ENCODE measurements around the gene PURA. TPM values are rescaled to one million over a fixed set of nuclear protein-coding genes. Genes with fewer than 3 reads are reported as not detected.

PURA gene
- total and polyA plus RNA-seq, 2 experiments from 2014 or later = 10.7 to 30.6 TPM

DNA sequence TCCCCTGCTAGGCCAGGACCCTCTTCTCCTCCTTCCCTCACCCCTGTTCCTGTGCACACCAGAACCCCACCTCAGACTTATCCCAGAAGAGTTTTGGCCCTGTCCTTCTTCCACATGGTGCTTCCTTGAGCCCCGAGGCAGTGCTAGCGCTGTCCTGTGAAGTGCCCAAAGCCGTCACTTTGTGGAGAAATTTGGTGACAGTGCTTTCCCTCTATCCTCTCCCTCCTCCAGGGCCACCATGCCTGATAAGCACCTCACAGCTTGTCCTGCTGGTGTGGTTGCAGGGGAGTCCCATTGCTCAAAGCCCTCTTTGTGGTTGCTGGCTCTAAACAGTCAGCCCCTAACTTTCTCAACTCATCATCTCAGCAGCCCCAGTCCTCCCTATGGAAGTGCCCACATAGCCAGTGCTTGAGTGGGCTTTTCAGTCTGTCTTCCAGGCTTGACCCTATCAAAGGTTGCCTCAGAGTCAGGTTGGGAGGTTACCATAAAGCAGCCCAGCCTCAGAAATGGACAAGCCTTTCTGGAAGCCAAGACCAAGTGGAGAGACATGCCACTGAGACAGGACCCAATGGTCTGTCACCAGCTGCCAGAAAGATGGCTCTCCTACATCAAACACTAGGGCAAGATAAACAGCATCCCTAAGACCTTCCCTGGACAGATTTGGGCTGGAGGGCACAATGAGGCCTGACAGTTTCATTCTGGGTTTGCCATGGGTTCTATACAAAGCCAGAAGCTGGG, 29.8 kb downstream of the PURA start:
- Histone ChIP-seq H4K20me1 (ENCODE audit: insufficient read depth) (peaks cover 20% of the 10 kb centered on the region), H3K27me3 (replicated peaks; ENCODE audit: insufficient read depth) (no peaks in the 10 kb centered on the region)

DNA sequence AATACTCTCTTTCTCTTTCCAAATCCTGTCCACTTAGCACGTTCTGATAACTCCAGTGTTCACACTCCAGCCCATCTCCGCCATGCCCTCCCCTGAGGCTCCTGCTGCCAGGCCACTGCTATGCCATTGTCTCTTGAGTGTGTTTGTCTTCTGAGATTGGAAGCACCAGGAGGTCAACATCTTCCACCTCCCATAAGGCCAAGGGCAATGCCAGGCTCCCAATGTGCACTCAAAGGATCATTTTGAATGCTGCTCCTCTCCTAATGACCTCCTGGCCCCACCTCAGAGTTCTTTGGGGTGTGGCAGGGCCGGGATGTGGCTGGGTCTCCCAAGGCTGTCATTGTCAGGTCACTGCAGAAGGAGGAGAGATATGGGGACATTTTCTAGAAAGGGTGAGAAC, 31.3 kb downstream of the PURA start:
- in situ Hi-C loops (cut with MboI) = no loop called here
- no peak overlapping the region for H3K9ac ChIP-seq
- H3K9me2 ChIP-seq (ENCODE audit: insufficient read depth) = no peaks in the 10 kb centered on the region
- H3K79me2 ChIP-seq (ENCODE audit: insufficient read depth) = peaks cover 52% of the 10 kb centered on the region
- TF ChIP-seq EZH2phosphoT487 (IDR thresholded peaks at IDR 0.05; ENCODE audit: insufficient read depth, low read depth) (no peak), EZH2 (IDR thresholded peaks at IDR 0.05; ENCODE audit: insufficient read depth, poor library complexity, severe bottlenecking) (no peak)
- no peak overlapping the region for H2AFZ ChIP-seq
- H3K27me3 ChIP-seq (replicated peaks; ENCODE audit: insufficient read depth) = no peaks in the 10 kb centered on the region
- no peak for DNase-seq
- 67 to 69% methylated on average over 3 of the region's 3 CpGs for WGBS, 2 experiments (ENCODE audit: low coverage in 1 of 2, low lambda C conversion rate in 2 of 2, missing lambda C conversion rate in 2 of 2)
- H3F3A ChIP-seq (ENCODE audit: insufficient read depth) = peaks cover 15% of the 10 kb centered on the region; the same call in 1 of the 2 replicates
- peaks cover 15% of the 10 kb centered on the region for H4K20me1 ChIP-seq (ENCODE audit: insufficient read depth)
- peaks cover 17% of the 10 kb centered on the region for H3K4me1 ChIP-seq (ENCODE audit: insufficient read depth)
- H3K4me2 ChIP-seq (ENCODE audit: unreplicated experiment) = no peak overlapping the region
- peak overlapping the region; percentile 63; the same call in 1 of the 2 replicates for H3K4me3 ChIP-seq
- no peaks in the 10 kb centered on the region for H3K9me3 ChIP-seq (ENCODE audit: low read depth)
- no peak overlapping the region for H3K27ac ChIP-seq
- no peaks in the 10 kb centered on the region for H3K36me3 ChIP-seq (ENCODE audit: low read depth)

More for the DNA sequence above, 29.8 kb downstream of the PURA start:
- 75 to 79% methylated on average over 3 of the region's 3 CpGs for WGBS, 2 experiments (ENCODE audit: low coverage in 1 of 2, low lambda C conversion rate in 2 of 2, missing lambda C conversion rate in 2 of 2)
- no peak for DNase-seq
- H3K4me1 ChIP-seq (ENCODE audit: insufficient read depth) = peaks cover 18% of the 10 kb centered on the region
- no peak overlapping the region for H3K9ac ChIP-seq
- no peaks in the 10 kb centered on the region for H3K9me3 ChIP-seq (ENCODE audit: low read depth)
- H3K4me2 ChIP-seq (ENCODE audit: unreplicated experiment) = no peak overlapping the region
- no peak overlapping the region for H2AFZ ChIP-seq
- H3K9me2 ChIP-seq (ENCODE audit: insufficient read depth) = no peaks in the 10 kb centered on the region
- H3F3A ChIP-seq (ENCODE audit: insufficient read depth) = peaks cover 15% of the 10 kb centered on the region; the same call in 1 of the 2 replicates
- no peak overlapping the region for H3K27ac ChIP-seq
- peaks cover 62% of the 10 kb centered on the region for H3K79me2 ChIP-seq (ENCODE audit: insufficient read depth)
- TF ChIP-seq EZH2 (IDR thresholded peaks at IDR 0.05; ENCODE audit: insufficient read depth, poor library complexity, severe bottlenecking) (no peak), EZH2phosphoT487 (IDR thresholded peaks at IDR 0.05; ENCODE audit: insufficient read depth, low read depth) (no peak)
- H3K4me3 ChIP-seq = no peak overlapping the region
- no peaks in the 10 kb centered on the region for H3K36me3 ChIP-seq (ENCODE audit: low read depth)
- in situ Hi-C loops (cut with MboI) = no loop called here

- Histone ChIP-seq H3F3A (ENCODE audit: insufficient read depth) (peaks cover 8% of the 10 kb centered on the region; the same call in 1 of the 2 replicates), H4K20me1 (ENCODE audit: insufficient read depth) (peaks cover 11% of the 10 kb centered on the region; the same call in 1 of the 2 replicates), H3K9ac (peak overlapping the region; percentile 39; the same call in 1 of the 2 replicates), H3K36me3 (ENCODE audit: low read depth) (no peaks in the 10 kb centered on the region), H2AFZ (no peak overlapping the region), H3K9me3 (ENCODE audit: low read depth) (no peaks in the 10 kb centered on the region), H3K4me2 (ENCODE audit: unreplicated experiment) (peak overlapping the region; percentile 59), H3K27me3 (replicated peaks; ENCODE audit: insufficient read depth) (no peaks in the 10 kb centered on the region), H3K27ac (no peak overlapping the region), H3K4me1 (ENCODE audit: insufficient read depth) (peaks cover 10% of the 10 kb centered on the region), H3K79me2 (ENCODE audit: insufficient read depth) (peaks cover 45% of the 10 kb centered on the region), H3K4me3 (peak overlapping the region; percentile 63), H3K9me2 (ENCODE audit: insufficient read depth) (no peaks in the 10 kb centered on the region)
- 34 to 41% methylated on average over 43 to 45 of the region's 64 CpGs for WGBS, 2 experiments (ENCODE audit: low coverage in 1 of 2, low lambda C conversion rate in 2 of 2, missing lambda C conversion rate in 2 of 2)
- TF ChIP-seq EZH2 (IDR thresholded peaks at IDR 0.05; ENCODE audit: insufficient read depth, poor library complexity, severe bottlenecking) = no peak
- TF ChIP-seq EZH2phosphoT487 (IDR thresholded peaks at IDR 0.05; ENCODE audit: insufficient read depth, low read depth) = no peak
- in situ Hi-C loops (cut with MboI) = no loop called here
- DNase-seq = peak; percentile 94
Measured at GRCh38 chr5:140145818-140146522, 32.1 kb downstream of the PURA start.

DNA sequence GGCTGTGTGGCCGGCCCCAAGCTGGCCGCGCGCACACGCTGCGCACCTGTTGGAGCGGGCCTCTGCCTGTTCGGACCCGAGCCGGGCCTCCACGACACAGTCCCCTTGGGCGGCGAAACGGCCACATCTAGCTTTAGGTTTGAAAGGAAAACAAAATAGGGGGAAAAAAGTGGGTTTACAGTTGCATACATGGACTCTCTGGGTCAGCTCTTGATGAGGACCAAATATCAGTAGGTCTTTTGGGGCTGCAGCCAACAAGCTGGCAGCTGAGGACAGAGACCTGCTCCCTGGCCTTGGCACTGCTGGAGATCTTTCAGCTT, 32.6 kb downstream of the PURA start:
- in situ Hi-C loops (cut with MboI) = no loop called here
- H3K4me3 ChIP-seq = no peak overlapping the region
- WGBS, 2 experiments (ENCODE audit: low coverage in 1 of 2, low lambda C conversion rate in 2 of 2, missing lambda C conversion rate in 2 of 2) = 87 to 88% methylated on average over 13 to 14 of the region's 14 CpGs

More for the DNA sequence above, 32.6 kb downstream of the PURA start:
- DNase-seq = no peak
- no peak overlapping the region for H3K27ac ChIP-seq
- no peaks in the 10 kb centered on the region for H3K9me2 ChIP-seq (ENCODE audit: insufficient read depth)
- peaks cover 5% of the 10 kb centered on the region; the same call in 1 of the 2 replicates for H3F3A ChIP-seq (ENCODE audit: insufficient read depth)
- H4K20me1 ChIP-seq (ENCODE audit: insufficient read depth) = peaks cover 11% of the 10 kb centered on the region; the same call in 1 of the 2 replicates
- no peak overlapping the region for H3K9ac ChIP-seq
- H3K36me3 ChIP-seq (ENCODE audit: low read depth) = no peaks in the 10 kb centered on the region
- H3K79me2 ChIP-seq (ENCODE audit: insufficient read depth) = peaks cover 44% of the 10 kb centered on the region
- no peak overlapping the region for H2AFZ ChIP-seq
- TF ChIP-seq EZH2phosphoT487 (IDR thresholded peaks at IDR 0.05; ENCODE audit: insufficient read depth, low read depth) (no peak), EZH2 (IDR thresholded peaks at IDR 0.05; ENCODE audit: insufficient read depth, poor library complexity, severe bottlenecking) (no peak)
- H3K4me2 ChIP-seq (ENCODE audit: unreplicated experiment) = no peak overlapping the region
- peaks cover 4% of the 10 kb centered on the region for H3K4me1 ChIP-seq (ENCODE audit: insufficient read depth)
- no peaks in the 10 kb centered on the region for H3K27me3 ChIP-seq (replicated peaks; ENCODE audit: insufficient read depth)
- no peaks in the 10 kb centered on the region for H3K9me3 ChIP-seq (ENCODE audit: low read depth)

Data from GM23248 (cell line).